H9 (cell line): ENCODE data around the gene CSMD2. TPM values are rescaled to one million over a fixed set of nuclear protein-coding genes. Genes with fewer than 3 reads are reported as not detected.

ENCODE experiments used
- DNase-seq: peaks from one replicate; pipeline ENCODE4 v3.0.0-alpha.2; 2017
- H2AFZ ChIP-seq: one replicate; pipeline ENCODE4 v1.6.1; 2013; ENCODE audit warnings: mild to moderate bottlenecking, low read length, control low read depth, moderate library complexity
- H2AK5ac ChIP-seq: 2 replicates; pipeline ENCODE4 v1.6.1; 2013; ENCODE audit warnings: low read length, control low read depth, mixed read lengths; ENCODE audit not compliant: insufficient read length
- H2BK120ac ChIP-seq: one replicate; pipeline ENCODE4 v1.6.1; 2013; ENCODE audit warnings: low read depth, mild to moderate bottlenecking, low read length, control low read depth, inconsistent platforms; ENCODE audit not compliant: poor library complexity, severe bottlenecking
- H2BK12ac ChIP-seq: 2 replicates; pipeline ENCODE4 v1.6.1; 2013; ENCODE audit warnings: low read length, control low read depth, mixed read lengths, low read depth; ENCODE audit not compliant: insufficient read length
- H2BK15ac ChIP-seq: 2 replicates; pipeline ENCODE4 v1.6.1; 2013; ENCODE audit warnings: low read depth, low read length, control low read depth
- H2BK20ac ChIP-seq: one replicate; pipeline ENCODE4 v1.6.1; 2013; ENCODE audit warnings: low read depth, mild to moderate bottlenecking, low read length, control low read depth, inconsistent platforms; ENCODE audit not compliant: poor library complexity, severe bottlenecking
- H2BK5ac ChIP-seq: 2 replicates; pipeline ENCODE4 v1.6.1; 2013; ENCODE audit warnings: low read length, control low read depth, mixed read lengths; ENCODE audit not compliant: insufficient read length
- H3K14ac ChIP-seq: 2 replicates; pipeline ENCODE4 v1.6.1; 2013; ENCODE audit warnings: low read length, control low read depth; ENCODE audit not compliant: insufficient read depth
- H3K18ac ChIP-seq: 2 replicates; pipeline ENCODE4 v1.6.1; 2013; ENCODE audit warnings: low read depth, mild to moderate bottlenecking, mixed read lengths, low read length, control low read depth; ENCODE audit not compliant: insufficient read length
- H3K23ac ChIP-seq: 2 replicates; pipeline ENCODE4 v1.6.1; 2013; ENCODE audit warnings: low read length, control low read depth, mixed read lengths, low read depth; ENCODE audit not compliant: insufficient read length
- H3K23me2 ChIP-seq: 2 replicates; pipeline ENCODE4 v1.6.1; 2013; ENCODE audit warnings: low read depth, mild to moderate bottlenecking, mixed read lengths, low read length, control low read depth; ENCODE audit not compliant: insufficient read length, poor library complexity, severe bottlenecking
- H3K27ac ChIP-seq: 2 replicates; pipeline ENCODE4 v1.5.1; 2013; ENCODE audit warnings: low read length, control low read depth, mixed read lengths, low read depth; ENCODE audit not compliant: insufficient read length
- H3K27me3 ChIP-seq: 2 replicates; pipeline ENCODE4 v1.6.1; 2013; ENCODE audit warnings: low read length, control low read depth, inconsistent platforms; ENCODE audit not compliant: insufficient read depth
- H3K4ac ChIP-seq: 2 replicates; pipeline ENCODE4 v1.6.1; 2013; ENCODE audit warnings: low read depth, mild to moderate bottlenecking, control low read depth, inconsistent platforms, low read length, moderate library complexity
- H3K4me1 ChIP-seq: 2 replicates; pipeline ENCODE4 v1.6.1; 2013; ENCODE audit warnings: low read length, control low read depth, inconsistent platforms; ENCODE audit not compliant: insufficient read depth
- H3K4me2 ChIP-seq: 2 replicates; pipeline ENCODE4 v1.6.1; 2013; ENCODE audit warnings: low read length, control low read depth, mixed read lengths; ENCODE audit not compliant: insufficient read length, insufficient read depth
- H3K56ac ChIP-seq: 2 replicates; pipeline ENCODE4 v1.6.1; 2013; ENCODE audit warnings: low read depth, mild to moderate bottlenecking, mixed read lengths, low read length, control low read depth; ENCODE audit not compliant: insufficient read length
- H3K79me1 ChIP-seq: 2 replicates; pipeline ENCODE4 v1.6.1; 2013; ENCODE audit warnings: low read depth, mild to moderate bottlenecking, moderate library complexity, low read length, control low read depth, inconsistent platforms; ENCODE audit not compliant: insufficient read depth, poor library complexity, severe bottlenecking
- H3K79me2 ChIP-seq: 2 replicates; pipeline ENCODE4 v1.6.1; 2013; ENCODE audit warnings: low read length, control low read depth, inconsistent platforms; ENCODE audit not compliant: insufficient read depth
- H3K9ac ChIP-seq: 2 replicates; pipeline ENCODE4 v1.6.1; 2013; ENCODE audit warnings: low read length, control low read depth, mixed read lengths; ENCODE audit not compliant: insufficient read length; ENCODE audit errors: extremely low read depth
- H3K9me3 ChIP-seq: one replicate; pipeline ENCODE4 v1.6.1; 2013; ENCODE audit warnings: low read depth, low read length, inconsistent platforms; ENCODE audit not compliant: control insufficient read depth
- H3T11ph ChIP-seq: one replicate; pipeline ENCODE4 v1.6.1; 2013; ENCODE audit warnings: mild to moderate bottlenecking, low read length, control low read depth, inconsistent platforms
- H4K20me1 ChIP-seq: one replicate; pipeline ENCODE4 v1.6.1; 2013; ENCODE audit not compliant: control insufficient read depth, insufficient read length, insufficient read depth
- H4K5ac ChIP-seq: 2 replicates; pipeline ENCODE4 v1.6.1; 2013; ENCODE audit warnings: low read depth, mild to moderate bottlenecking, mixed read lengths, low read length, control low read depth; ENCODE audit not compliant: insufficient read length
- H4K8ac ChIP-seq: replicated peaks from 2 replicates; pipeline ENCODE4 v1.6.1; 2013; ENCODE audit warnings: low read length, control low read depth, mixed read lengths, low read depth; ENCODE audit not compliant: insufficient read length
- H4K91ac ChIP-seq: 2 replicates; pipeline ENCODE4 v1.6.1; 2013; ENCODE audit warnings: low read depth, mild to moderate bottlenecking, moderate library complexity, mixed read lengths, low read length, control low read depth; ENCODE audit not compliant: insufficient read length
- H3K27ac Mint-ChIP-seq, 3 experiments: 2 replicates in 2 of 3; 3 replicates in 1 of 3; pipeline ENCODE4 v1.8.0; 2020 to 2021; ENCODE audit warnings: mixed read lengths in 3 of 3, mild to moderate bottlenecking in 1 of 3, moderate library complexity in 1 of 3
- H3K27me3 Mint-ChIP-seq: 2 replicates; pipeline ENCODE4 v1.8.0; 2021; ENCODE audit warnings: low read depth, mild to moderate bottlenecking, moderate library complexity, mixed read lengths
- H3K36me3 Mint-ChIP-seq, 3 experiments: 2 replicates in 2 of 3; 3 replicates in 1 of 3; pipeline ENCODE4 v1.8.0; 2020 to 2021; ENCODE audit warnings: low read depth in 3 of 3, mixed read lengths in 3 of 3; ENCODE audit not compliant: insufficient read depth in 1 of 3
- H3K4me1 Mint-ChIP-seq, 2 experiments: 2 replicates each; pipeline ENCODE4 v1.8.0; 2020; ENCODE audit warnings: mixed read lengths in 2 of 2
- H3K4me3 Mint-ChIP-seq, 2 experiments: 2 replicates in 1 of 2; 3 replicates in 1 of 2; pipeline ENCODE4 v1.8.0; 2020 to 2021; ENCODE audit warnings: mild to moderate bottlenecking in 2 of 2, mixed read lengths in 2 of 2, moderate library complexity in 1 of 2
- H3K9me3 Mint-ChIP-seq, 2 experiments: 2 replicates in 1 of 2; 3 replicates in 1 of 2; pipeline ENCODE4 v1.8.0; 2020; ENCODE audit warnings: mild to moderate bottlenecking in 2 of 2, mixed read lengths in 2 of 2, moderate library complexity in 1 of 2
- CTCF ChIP-seq: fragments of 200-600 bp; sonication (generic); conservative IDR thresholded peaks from 3 replicates; pipeline ENCODE4 v1.8.0; 2021; ENCODE audit warnings: antibody characterized with exemption, mild to moderate bottlenecking
- WGBS: extraction: QIAGEN DNeasy Blood & Tissue Kit; methylation state at CpG from one replicate; pipeline ENCODE4 v1.1.7; 2013; ENCODE audit warnings: missing lambda C conversion rate, low lambda C conversion rate, mixed read lengths; ENCODE audit not compliant: insufficient read length; ENCODE audit errors: extremely low coverage; 5-methylcytosine and 5-hydroxymethylcytosine counted together
- total RNA-seq: library from RNA; stranded (reverse); gene quantifications from 2 replicates; pipeline ENCODE4 v1.2.1, GENCODE V29; 2021

The CSMD2 gene
- total RNA-seq, 1 experiment from 2014 or later: 6.4 TPM

GRCh38 chr1:33659641-33660040, 505.4 kb downstream of the CSMD2 start:
- H2BK5ac ChIP-seq: no peak overlapping the region
- H3K79me2 ChIP-seq: no peaks in the 10 kb centered on the region
- H3K4me2 ChIP-seq: no peak overlapping the region
- H3K4ac ChIP-seq: no peak overlapping the region
- H4K8ac ChIP-seq: no peak overlapping the region
- H2BK15ac ChIP-seq: no peak overlapping the region
- no peaks in the 10 kb centered on the region for H3K9me3 Mint-ChIP-seq
- WGBS: no CpG with 5 or more reads among the region's 4 CpGs
- no peaks in the 10 kb centered on the region for H3K9me3 ChIP-seq
- no peak overlapping the region for H3K4me3 Mint-ChIP-seq
- H2BK120ac ChIP-seq: no peak overlapping the region
- no peak overlapping the region for H2BK20ac ChIP-seq
- H3K27ac Mint-ChIP-seq: no peak overlapping the region
- H3K56ac ChIP-seq: no peak overlapping the region
- no peak for TF ChIP-seq CTCF
- H3K27ac ChIP-seq: no peak overlapping the region
- H3K27me3 ChIP-seq: no peaks in the 10 kb centered on the region
- H3K36me3 Mint-ChIP-seq: peaks cover 4 to 24% (median 10%) of the 10 kb centered on the region in 3 experiments; a peak in 6 of 7 replicates
- H3K14ac ChIP-seq: no peak overlapping the region
- H4K20me1 ChIP-seq: no peaks in the 10 kb centered on the region
- H2BK12ac ChIP-seq: no peak overlapping the region
- no peak overlapping the region for H4K91ac ChIP-seq
- H3K27me3 Mint-ChIP-seq: no peaks in the 10 kb centered on the region
- no peak for DNase-seq
- H3K4me1 ChIP-seq: no peaks in the 10 kb centered on the region
- H3K23ac ChIP-seq: no peak overlapping the region
- no peak overlapping the region for H2AFZ ChIP-seq
- H3K79me1 ChIP-seq: no peaks in the 10 kb centered on the region
- no peak overlapping the region for H4K5ac ChIP-seq
- H3K18ac ChIP-seq: no peak overlapping the region
- no peaks in the 10 kb centered on the region for H3K4me1 Mint-ChIP-seq
- H3K9ac ChIP-seq: no peak overlapping the region
- peaks cover 3% of the 10 kb centered on the region for H3K23me2 ChIP-seq
- H2AK5ac ChIP-seq: no peak overlapping the region
- H3T11ph ChIP-seq: no peak overlapping the region
